Bronchial epithelial cell (primary cell): Measurements from ENCODE around the gene TCF3. TPM values are rescaled to one million over a fixed set of nuclear protein-coding genes. Genes with fewer than 3 reads are reported as not detected.
A peak's percentile ranks its signal among the peaks of the same experiment; 100 is the strongest.

Experiments
- DNase-seq: peaks from one replicate; pipeline ENCODE4 v3.0.0-alpha.2; 2010; ENCODE audit warnings: low read depth
- FAIRE-seq: peaks from 2 replicates; lab custom pipeline; 2011; peaks lifted over from hg19 to GRCh38; lab: Jason Lieb, UNC
- H3K27me3 ChIP-seq: 2 replicates; pipeline ENCODE4 v1.5.1; 2011; ENCODE audit warnings: low read length; ENCODE audit not compliant: control insufficient read depth, insufficient read depth
- H3K36me3 ChIP-seq: 2 replicates; pipeline ENCODE4 v1.5.1; 2011; ENCODE audit warnings: low read length; ENCODE audit not compliant: control insufficient read depth, insufficient read depth
- H3K4me3 ChIP-seq: 2 replicates; pipeline ENCODE4 v1.5.1; 2011; ENCODE audit warnings: mild to moderate bottlenecking, low read depth, low read length, control low read depth
- total RNA-seq: library from RNA; depleted of rRNA; stranded (reverse); fragments of >200 nt; gene quantifications from 2 replicates; pipeline ENCODE4 v1.2.1, GENCODE V29; 2014
- TF ChIP-seq, protein P1 (sequence below): IDR thresholded peaks from 2 replicates; pipeline ENCODE4 v1.5.1; 2011; ENCODE audit warnings: mild to moderate bottlenecking, moderate library complexity, low read length, control low read depth, inconsistent platforms; ENCODE audit not compliant: insufficient read depth, severe bottlenecking

The TCF3 gene
- total RNA-seq, 1 donor from 2014 or later, result 68.2 TPM

DNA sequence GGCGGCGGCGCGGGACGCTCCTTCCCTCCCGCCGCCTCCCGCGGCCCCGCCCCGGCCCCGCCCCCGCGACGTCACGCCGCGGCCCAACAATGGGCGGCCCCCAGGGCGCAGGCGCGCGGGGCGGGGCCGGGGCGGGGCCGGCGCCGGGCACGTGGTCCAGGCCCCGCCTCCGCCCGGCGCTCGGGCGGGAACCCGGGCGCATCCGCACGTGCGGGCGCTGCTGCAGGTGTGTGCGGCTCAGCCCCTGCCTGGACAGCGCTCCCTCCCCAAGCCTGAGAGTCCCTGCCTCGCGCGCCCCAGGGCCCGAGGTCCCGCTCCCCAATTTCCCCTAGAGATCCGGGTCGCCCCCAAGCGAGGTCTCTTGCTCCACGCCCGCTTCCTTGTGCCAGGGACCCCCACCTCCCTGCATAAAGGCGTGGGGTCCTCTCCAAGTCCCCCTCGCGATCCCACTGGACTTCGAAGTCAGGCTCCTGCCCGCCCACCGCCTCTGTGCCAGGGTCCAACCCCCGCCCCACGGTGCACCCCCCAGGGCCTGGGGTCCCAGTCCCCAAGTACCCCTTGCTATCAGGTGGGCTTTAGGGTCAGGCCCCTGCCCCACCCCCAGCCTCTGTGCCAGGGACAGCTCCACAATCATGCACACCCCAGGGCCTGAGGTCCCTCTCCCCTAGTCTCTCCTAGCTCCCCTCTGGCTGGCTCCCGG lies 83.9 kb downstream of the TCF3 start, which contains the start of gene MEX3D:
Gene MEX3D (minus strand): TSS at position 6 of the 700 bp plus-strand sequence. CDS start 267 bp downstream, outside the sequence.
- DNase-seq, result no peak
- no peak for FAIRE-seq
- Histone ChIP-seq H3K4me3 (peak within 1 kb of the TSS; percentile 71), H3K27me3 (no peaks in the 10 kb centered on the region), H3K36me3 (peaks cover 4% of the 10 kb centered on the region)
- TF ChIP-seq, protein P1, sequence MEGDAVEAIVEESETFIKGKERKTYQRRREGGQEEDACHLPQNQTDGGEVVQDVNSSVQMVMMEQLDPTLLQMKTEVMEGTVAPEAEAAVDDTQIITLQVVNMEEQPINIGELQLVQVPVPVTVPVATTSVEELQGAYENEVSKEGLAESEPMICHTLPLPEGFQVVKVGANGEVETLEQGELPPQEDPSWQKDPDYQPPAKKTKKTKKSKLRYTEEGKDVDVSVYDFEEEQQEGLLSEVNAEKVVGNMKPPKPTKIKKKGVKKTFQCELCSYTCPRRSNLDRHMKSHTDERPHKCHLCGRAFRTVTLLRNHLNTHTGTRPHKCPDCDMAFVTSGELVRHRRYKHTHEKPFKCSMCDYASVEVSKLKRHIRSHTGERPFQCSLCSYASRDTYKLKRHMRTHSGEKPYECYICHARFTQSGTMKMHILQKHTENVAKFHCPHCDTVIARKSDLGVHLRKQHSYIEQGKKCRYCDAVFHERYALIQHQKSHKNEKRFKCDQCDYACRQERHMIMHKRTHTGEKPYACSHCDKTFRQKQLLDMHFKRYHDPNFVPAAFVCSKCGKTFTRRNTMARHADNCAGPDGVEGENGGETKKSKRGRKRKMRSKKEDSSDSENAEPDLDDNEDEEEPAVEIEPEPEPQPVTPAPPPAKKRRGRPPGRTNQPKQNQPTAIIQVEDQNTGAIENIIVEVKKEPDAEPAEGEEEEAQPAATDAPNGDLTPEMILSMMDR, result no peak

DNA sequence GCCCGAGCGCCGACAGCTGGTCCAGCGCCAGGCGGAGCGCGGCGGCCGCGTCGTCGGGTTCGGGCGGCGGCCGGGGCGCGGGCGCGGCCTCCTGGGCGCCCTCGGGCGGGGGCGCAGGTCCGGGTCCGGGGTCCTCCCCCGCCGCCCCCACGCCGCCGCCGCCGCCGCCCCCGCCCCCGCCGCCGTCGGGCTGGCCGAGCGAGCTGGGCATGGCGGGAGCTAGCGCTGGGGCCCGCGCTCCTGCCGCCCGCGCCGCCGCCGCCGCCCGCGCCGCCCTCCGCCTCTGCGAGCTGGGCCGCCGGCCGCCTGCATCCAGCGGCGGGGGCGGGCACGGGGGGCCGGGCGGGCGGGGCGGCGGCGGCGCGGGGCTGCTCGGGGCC lies 84.6 kb downstream of the TCF3 start:
- FAIRE-seq (no peak), DNase-seq (no peak)
- TF ChIP-seq, protein P1, result no peak
- Histone ChIP-seq H3K27me3 (no peaks in the 10 kb centered on the region), H3K4me3 (peak overlapping the region; percentile 71), H3K36me3 (peaks cover 4% of the 10 kb centered on the region)

DNA sequence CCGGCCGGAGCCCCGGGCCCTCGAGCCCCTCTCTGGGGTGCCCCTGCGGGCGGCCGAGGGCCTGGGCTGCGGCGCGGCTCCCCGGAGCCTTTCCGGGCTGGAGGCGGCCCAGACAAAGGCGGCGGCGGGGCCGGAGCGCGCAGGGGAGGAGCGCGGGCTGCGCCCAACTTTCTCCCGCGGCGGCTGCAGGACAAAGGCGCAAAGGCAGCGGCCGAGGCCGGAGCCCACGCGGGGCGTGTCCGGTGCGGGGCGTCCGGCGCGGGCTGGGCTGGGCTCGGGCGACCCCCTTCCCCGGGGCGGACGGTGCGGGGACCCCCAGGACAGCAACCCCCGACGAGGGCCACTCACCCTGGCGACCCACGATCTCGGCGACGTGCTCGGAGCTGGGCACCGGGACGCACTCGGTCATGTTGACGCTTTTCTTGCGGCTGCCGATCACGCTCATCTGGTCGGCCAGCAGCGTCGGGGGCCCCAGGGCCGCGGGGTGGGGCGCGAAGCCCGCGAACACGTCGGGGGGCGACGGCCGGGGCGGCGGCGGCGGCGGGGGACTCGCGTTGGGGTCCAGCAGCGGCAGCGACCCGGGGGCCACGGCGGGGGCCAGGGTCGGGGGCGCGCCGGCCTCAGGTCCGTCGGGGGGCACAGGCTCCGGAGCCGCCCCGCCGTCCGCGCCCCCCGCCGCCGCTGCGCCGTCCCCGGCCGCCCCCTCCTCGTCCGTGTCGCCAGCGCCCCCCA lies 85.1 kb downstream of the TCF3 start:
- TF ChIP-seq, protein P1, result no peak
- no peaks in the 10 kb centered on the region for H3K27me3 ChIP-seq
- H3K36me3 ChIP-seq, result peaks cover 4% of the 10 kb centered on the region
- no peak for DNase-seq
- no peak for FAIRE-seq
- H3K4me3 ChIP-seq, result peak overlapping the region; percentile 71

DNA sequence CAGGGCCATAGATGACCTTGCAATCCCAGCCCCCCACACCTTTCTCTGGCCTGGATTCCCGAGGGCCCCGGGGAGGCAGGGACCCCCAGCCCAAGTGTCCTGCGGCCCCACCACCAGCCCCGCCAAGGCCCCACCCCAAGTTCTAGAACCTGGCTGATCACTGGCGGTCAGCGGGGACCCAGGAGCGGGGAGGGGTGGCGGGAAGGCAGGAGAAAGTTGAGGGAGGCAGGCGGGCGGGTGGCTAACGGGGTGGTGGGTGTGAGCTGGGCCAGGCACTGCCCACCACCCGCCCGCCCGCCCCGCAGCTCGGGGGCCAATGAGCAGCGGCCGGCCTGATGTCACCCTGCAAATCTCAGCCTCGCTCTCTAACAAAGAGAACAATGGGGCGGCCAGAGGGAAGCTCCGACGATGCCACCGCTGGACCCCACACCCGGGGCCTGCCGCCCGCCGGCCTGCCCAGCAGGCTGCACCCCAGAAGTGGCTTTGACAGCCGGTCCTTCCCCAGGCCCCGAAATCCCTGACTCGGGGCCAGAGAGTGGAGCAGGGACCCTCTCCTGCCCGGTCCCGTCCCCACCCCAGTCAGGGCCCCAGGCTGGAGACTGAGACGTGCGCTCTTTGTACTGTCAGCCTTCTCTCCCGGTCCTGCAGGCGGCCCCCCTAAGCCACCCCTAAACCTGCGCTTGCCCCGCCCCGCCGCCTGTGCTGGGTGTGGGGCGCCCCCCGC lies 85.9 kb downstream of the TCF3 start:
- H3K4me3 ChIP-seq, result peak overlapping the region; percentile 71
- FAIRE-seq (no peak), DNase-seq (peak; percentile 47)
- no peaks in the 10 kb centered on the region for H3K27me3 ChIP-seq
- TF ChIP-seq, protein P1, result no peak
- H3K36me3 ChIP-seq, result peaks cover 4% of the 10 kb centered on the region

DNA sequence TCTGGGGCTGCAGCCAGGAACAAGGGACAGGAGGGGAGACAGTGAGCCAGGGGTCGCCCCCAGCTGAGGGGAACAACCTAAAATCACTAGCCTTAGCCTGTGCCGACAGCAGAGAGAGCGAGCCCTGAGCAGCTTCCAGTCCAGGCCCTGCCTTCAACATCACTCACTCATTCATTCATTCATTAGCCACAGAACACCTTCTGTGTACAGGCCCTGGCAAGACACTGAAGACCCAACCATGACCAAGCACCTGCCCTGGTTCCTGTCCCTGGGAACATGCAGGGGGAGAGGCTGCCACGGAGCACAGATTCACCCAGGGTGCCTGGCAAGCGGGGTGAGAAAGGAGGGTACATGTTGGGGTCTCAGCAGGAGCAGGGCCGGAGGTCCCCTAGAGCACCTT lies 89.2 kb downstream of the TCF3 start:
- H3K36me3 ChIP-seq, result peaks cover 4% of the 10 kb centered on the region
- TF ChIP-seq, protein P1, result no peak
- no peak overlapping the region for H3K4me3 ChIP-seq
- FAIRE-seq (no peak), DNase-seq (no peak)
- H3K27me3 ChIP-seq, result no peaks in the 10 kb centered on the region
